GM21786 (cell line): ENCODE measurements around the gene ERC1.
"Not testable (repeated sequence)": the region's sequence is repeated elsewhere in the genome, so short reads cannot be mapped to it uniquely, and the experiment has no call there.

Experiments
- ATAC-seq: cut with Tn5 transposase; IDR thresholded peaks from one replicate; pipeline ENCODE4 v1.9.1; 2021; ENCODE audit not compliant: unreplicated experiment

ERC1 gene

DNA sequence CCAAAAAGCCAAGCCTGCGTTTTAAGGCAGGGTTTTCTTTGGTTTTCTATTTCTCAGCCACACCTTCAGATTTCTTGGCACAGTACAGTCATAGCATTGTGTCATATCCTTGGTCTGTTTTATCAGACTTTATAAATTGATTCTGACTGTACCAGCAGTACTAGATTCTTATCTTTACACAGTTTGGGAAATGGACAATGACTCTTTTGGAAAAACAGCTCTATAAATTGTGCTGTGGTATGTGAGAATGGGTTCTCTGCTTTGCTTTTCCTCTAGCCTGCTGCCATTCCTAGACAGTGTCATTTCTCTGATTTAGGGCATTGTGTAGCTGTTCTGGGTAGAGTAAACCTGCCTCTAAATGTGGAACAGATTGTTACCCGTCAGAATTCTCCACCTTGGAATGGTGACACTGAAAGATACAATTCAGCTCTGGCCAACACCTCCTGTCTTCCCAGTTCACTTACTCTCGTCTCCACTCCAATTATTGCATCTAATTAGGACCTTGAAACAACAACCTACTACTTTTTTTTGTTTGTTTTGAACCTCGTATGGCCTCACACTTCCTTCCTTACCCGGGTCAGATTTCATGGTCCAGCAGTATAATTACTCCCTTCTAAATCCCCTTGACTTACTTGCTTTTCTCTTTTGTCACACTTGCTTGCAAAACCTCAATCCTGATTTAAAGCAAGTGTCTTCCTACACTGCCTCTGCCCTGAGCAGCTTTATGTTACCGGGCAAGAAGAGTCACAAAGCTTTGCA, 226.3 kb downstream of the ERC1 start:
- no peak for ATAC-seq

DNA sequence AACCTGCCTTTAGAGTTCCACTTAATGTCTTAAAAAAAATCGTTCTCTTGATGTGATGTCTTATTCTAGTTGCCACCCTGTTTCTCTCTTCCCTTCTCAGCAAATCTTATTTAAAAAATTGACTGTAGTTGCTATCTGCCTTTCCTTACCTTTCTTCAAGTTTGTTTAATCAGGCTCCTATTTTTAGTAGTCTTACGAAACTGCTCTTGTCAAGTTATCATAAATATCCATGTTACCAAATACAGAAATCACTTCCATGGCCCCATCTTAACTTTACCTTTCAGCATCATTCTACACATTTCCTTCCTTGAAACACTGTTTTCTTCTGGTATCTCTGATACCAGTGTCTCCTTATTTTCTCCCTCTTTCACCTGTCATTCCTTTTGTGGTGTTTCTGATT, 227.3 kb downstream of the ERC1 start:
- ATAC-seq: no peak

DNA sequence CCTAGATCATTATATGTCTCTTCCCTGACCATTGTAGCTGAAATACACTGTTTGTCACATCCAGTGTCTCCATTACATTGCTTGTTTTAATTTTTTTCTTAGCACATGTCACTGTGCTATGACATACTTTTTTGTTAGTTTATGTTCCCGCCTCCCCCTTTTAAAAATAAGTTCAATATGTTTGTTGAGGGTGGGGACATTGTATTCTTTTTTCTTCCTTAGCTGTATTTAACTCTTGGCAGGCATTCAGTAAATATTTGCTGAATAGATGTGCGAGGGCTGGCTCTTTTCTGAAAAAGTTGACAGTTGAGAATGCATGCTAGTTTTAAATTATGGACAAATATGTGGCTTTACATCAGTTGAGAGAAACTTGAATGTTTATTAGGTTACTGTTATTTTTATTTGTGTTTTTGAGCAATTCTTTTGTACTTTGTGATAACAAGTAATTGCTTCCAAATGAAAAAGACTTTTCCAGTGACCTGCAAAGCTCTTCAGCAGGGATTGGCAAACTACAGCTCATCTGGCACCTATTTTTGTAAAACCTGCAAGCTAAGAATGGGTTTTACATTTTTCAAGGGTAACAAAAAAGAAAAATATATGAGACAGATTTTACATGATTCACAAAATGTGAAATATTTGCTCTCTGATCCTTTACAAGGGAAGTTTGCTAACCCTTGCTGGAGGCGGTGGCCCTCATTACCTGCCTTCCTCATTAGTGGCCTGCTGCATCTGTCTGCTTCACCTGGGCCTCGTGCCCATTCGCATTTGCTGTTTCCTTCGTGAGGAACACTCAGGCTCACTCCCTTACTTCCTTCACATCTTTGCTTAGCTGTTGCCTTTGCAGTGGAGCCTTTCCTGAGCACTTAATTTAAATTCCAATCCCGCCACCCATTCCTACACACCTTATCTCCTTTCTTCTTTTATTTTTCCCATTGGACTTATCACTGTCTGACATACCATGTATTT, 229.4 kb downstream of the ERC1 start:
- ATAC-seq: no peak

DNA sequence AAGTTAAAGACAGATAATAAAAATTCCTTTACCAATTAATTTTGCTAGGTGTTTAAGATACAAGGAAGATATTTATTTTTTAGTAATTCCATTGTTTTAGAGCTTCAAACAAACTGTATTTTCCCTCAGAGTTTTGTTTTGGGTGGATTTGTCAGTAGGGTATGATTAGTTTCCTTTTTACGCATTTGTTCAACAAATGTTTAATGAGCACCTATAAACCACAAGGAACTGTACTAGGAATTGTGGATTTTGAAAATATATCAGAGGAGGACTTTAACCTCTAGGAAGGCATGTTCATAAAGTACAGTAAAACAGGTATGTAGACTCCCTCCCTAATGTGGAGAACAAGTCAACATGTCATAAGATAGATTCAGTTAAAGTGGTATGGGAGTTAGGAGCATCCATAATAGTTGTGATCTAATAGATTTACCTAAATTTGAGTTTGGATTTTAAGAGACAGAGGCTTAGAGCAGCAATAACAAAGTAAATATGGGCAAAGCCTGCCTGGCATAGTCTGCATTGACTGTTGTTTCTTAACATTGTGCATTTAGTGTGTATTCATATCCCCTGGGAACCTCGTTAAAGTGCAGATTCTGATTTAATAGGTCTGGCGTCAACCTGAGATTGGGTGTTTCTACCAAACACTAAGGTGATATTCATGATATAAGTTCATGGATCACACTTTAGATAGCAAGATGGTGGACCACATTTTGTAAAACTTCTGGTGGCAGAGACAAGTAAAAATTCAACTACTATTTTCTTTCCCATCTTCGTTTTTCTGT, 232.0 kb downstream of the ERC1 start:
- ATAC-seq: no peak

DNA sequence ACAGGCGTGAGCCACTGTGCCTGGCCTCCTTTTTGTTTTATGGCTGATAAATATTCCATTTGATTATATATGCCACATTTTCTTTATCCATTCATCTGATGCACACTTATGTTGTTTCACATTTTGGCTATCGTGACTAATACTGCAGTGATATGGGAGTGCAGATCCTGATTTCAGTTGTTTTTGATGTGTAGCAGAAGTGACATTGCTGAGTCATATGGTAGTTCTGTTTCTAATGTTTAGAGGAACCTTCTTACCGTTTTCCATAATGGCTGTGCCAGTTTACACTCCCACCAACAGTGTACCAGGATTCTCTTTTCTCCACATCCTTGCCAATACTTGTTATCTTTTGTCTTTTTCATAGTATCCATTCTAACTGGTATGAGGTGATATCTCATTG, 235.9 kb downstream of the ERC1 start:
- ATAC-seq: no peak

DNA sequence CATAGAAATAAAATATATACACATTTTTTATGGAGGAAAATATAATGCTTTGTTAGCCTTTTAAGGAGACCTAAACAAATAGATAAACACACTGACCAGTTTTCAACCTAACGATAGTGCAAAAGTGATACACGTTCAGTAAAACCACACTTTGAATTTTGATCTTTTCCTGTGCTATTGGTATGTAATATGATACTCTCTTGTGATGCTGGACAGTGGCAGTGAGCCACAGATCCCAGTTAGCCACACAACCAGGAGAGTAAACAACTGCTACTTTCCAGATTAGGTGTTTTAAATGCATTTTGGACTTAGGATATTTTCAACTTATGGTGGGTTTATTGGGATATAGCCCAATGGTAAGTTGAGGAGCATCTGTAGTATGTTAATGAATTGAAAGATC, 243.1 kb downstream of the ERC1 start:
- no peak for ATAC-seq

DNA sequence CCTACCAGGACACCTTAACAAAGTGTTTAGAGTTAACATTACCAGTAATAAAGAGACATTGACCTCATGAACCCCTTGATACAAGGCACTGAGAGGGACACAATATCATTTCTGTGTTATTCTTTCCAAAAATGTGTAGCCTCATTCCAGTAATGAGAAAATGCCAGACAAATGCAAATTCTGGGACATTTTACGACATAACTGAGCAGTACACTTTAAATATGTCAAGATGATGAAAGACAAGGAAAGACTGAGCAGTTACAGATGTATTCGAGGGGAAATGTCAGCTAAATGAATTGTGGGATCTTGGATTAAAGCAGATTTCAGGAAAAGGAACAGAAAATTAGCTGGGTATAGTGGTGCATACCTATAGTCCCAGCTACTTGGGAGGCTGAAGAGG, 255.6 kb downstream of the ERC1 start:
- no peak for ATAC-seq

DNA sequence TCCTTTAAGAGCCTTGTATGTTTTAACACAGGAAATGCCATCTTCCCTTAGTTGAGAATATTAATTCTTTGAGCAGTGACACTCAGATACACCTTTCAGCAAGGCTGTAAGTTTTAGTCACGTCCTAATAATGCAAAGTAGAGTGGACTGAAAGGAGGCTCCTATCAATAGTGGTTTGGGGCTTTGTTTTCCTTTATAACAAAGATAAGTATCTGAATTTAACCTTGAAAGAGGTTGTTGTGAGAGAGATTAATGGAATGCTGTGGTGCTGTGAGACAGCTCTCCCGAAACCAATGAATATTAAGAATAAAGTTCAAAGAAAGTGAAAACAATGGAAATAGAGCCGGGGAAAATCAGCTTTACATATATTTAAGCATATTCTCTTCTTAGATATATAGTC, 259.6 kb downstream of the ERC1 start:
- ATAC-seq: no peak

DNA sequence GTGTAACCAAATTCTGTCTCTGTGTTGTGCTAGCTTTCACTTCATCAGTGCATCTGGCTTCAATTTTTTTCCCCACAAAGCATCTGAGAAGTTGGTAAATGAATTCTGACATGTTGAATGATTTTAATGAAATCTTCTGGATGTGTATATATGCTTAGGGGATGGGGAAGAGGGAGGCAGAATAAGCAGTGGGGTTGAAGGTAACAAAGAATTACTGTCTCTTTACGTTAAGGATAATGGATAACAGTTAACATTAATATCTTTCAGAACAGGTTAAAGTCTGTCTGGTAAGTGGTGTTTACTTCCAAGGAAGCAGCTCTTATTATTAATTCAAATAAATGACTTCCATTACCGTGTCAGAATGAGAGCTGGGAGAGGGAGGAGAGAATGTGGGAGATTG, 261.7 kb downstream of the ERC1 start:
- no peak for ATAC-seq

DNA sequence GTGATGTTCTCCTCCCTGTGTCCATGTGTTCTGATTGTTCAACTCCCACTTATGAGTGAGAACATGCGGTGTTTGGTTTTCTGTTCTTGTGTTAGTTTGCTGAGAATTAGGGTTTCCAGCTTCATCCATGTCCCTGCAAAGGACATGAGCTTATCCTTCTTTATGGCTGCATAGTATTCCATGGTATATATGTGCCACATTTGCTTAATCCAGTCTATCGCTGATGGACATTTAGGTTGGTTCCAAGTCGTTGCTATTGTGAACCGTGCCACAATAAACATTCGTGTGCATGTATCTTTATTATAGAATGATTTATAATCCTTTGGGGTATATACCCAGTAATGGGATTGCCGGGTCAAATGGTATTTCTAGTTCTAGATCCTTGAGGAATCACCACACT, 264.1 kb downstream of the ERC1 start:
- ATAC-seq: not testable (repeated sequence)

DNA sequence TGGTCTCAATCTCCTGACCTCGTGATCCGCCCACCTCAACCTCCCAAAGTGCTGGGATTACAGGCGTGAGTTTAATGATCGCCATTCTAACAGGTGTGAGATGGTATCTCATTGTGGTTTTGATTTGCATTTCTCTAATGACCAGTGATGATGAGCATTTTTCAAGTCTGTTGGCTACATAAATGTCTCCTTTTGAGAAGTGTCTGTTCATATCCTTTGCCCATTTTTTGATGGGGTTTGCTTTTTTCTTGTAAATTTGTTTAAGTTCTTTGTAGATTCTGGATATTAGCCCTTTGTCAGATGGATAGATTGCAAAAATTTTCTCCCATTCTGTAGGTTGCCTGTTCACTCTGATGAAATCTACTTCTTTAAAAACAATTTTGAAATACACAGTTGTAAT, 264.8 kb downstream of the ERC1 start:
- not testable (repeated sequence) for ATAC-seq

DNA sequence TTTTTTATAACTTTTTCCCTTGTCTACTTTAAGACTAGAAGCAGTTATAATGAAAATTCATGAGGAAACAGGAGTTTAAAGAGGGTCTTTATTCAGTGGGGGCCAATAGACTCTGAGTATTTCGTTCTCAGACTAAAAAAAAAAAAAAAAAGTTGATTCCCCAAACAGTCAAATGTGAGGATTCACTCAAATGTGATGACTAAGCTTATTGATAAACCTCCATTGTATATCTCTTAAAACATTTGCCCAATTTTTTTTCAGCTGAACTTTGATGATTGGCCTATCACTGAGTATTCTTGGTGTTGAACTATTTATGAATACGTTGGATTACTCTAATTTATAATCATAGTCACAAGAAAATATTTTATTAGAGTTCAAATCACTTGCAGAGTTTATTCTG, 265.3 kb downstream of the ERC1 start:
- no peak for ATAC-seq

DNA sequence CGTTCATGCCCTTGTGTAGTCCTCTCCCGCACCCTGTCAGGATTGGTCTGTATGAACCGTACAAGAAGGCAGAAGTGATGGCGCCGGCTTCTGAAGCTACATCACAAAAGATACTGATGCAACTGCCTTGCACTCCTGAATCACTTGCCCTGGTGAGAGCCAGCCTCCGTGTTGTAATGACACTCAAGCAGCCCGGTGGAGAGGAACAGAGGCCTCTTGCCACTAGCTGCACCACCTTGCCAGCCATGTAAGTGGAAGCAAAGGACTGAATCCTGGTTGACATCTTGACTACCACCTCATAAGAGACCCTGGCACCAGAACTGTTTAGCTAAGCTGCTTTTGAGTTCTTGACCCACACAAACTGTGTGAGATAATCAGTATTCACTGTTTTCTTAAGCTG, 266.0 kb downstream of the ERC1 start:
- ATAC-seq: no peak

DNA sequence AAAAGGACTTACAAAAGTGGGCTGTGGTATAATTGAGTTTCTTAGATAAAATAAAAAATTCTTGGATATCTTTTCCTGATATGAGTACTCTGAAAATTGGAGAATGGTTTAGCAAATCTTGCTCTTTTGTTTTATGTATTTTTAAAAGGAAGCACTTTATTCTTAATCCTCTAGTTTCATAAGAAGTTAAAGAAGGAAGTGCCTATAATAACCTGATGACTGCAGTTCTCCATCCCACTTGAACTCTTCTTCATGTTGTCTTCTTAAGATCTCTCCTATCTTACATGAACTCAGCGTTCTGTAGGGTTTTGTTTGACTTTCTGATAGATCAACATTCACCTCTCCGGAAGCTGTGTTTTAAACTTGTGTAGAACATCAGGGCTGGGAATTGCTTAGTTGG, 271.0 kb downstream of the ERC1 start:
- ATAC-seq: no peak

DNA sequence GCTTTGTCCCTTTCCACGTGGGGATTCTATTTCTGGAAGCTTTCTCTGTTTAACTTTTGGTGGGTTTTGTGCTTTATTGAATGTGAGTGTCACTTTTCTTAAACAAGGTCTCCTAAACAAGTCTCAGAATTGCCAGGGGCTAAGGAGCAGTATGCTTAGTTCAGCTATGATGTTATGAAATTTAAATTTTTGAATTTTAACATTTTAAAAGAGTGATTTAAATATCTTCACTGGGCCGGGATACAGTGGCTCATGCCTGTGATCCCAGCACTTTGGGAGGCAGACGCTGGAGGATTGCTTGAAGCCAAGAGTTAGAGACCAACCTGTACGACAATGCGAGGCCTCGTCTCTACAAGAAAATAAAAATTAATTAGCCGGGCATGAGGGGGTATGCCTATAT, 276.2 kb downstream of the ERC1 start:
- ATAC-seq: no peak

DNA sequence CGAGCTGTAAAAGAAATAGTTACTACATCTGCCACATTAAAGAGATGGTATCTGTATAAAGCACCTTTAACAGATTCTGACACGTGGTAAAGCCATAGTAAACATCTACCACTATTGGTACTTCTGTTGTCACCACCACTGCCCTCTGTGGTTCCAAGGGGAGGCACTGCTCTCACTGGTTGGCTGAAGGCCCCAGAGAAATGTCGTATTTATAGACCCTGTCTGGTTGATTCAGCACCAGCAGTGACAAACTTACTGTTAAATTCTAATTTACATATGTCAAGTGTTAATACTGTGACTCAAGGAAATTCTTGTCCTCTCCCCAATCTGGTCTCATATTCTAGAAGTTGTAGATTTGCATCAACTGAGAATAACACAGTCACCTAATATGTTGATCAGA, 281.1 kb downstream of the ERC1 start:
- no peak for ATAC-seq

DNA sequence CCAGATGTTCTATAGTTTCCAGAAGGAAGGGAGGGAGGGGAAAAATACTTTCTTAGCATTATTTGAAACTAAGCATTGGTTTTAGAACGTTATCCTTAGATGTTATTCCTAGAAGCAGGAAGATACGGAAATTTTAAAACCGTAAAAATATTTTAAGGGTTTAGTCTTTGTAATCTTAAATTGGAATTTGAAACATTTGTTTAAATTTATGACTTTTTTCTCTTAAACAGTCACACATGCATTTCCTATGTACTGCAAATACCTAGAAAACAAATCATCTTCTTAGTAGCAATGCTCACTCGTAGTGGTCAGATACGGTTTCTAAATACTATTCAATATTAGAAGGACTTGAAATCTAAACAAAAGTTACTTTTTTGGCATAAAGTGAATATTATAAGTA, 282.0 kb downstream of the ERC1 start:
- no peak for ATAC-seq

DNA sequence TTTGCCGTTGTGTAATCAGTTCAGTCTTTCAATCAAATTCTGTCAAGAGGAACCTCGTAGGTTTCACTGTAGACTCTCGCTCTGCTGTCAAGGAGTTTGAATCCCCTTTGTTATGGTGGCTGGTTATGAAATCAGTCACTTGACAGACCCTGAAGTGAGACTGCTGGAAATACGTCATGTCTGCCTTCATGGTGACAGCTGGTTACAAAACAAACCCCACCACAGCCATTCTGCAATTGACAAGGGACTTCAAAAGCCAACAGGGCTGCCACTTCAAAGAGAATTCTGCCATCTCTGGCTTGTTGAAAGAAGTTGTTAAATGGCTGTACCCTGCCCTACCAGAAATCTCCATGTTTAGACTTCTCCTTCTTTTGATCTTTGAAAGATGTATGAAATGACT, 286.9 kb downstream of the ERC1 start:
- ATAC-seq: no peak

DNA sequence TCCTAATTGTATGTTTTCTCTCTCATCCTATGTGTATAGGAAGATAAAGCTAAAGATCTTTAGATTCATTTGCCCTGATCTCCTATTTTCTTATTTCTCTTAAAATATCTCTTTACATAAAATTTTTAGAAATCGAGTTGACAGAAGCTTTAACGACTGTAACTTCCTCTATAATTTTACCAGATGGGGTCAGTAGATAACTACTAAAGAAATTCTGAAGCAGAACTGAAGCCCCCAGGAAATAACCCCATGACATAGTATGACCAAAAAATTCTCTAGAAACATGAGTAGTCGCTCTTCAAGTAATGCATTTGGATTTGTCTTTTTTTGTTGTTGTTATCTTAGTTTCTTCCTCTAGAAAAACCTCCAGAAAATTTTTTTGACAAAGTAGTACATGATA, 288.0 kb downstream of the ERC1 start:
- ATAC-seq: no peak

DNA sequence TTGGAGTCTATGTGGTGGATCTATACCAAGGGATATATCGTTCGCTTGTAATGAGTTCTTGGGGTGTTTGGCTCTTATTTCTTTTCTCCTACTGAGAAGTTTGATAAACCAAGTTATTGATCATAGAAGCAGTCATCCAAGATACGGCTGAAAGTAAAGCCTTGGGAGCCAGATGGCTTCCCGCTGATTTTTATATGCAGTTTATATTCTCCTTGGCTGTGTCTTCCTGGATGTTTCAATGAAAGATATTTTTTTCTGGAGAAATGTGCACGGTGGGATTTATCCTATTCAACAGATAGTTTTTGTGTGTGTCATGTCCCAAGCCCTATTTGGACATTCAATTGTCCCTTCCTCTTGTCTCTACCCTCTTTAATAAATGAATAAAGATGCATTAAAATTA, 289.0 kb downstream of the ERC1 start:
- no peak for ATAC-seq

DNA sequence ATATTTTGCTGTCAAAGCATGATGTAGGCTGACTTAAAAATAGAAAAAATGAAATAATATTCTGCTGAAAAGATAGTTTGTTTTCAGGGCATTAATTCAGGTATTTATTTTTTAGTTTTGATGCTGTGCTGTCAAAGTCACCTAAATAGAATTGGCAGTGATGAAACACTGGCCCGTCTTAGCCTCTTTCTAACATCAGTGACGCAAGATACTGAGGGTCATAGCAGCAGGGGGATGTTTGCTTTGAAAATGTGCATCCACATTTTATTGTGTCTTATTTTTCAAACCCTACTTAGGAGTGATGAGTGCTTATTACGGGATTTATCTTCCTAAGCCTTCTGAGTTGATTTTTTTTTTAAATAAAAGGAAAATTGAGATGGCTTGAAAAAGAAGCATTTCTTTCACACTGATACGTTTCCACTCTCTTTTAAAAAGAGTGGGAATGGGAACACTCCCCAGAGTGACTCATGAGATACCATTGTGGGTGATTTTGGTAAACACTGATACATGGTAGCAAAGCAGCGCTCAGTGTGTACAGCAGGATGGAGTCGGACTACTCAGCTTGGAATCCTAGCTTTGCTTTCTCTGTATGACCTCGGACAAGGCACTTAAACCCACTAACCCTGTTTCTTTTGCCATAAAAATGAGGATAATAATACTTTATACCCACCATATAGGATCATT, 290.8 kb downstream of the ERC1 start:
- no peak for ATAC-seq
